Peyer's patch (tissue), 4 donors: ENCODE results near the gene ESYT2. TPM values are rescaled to one million over a fixed set of nuclear protein-coding genes. Genes with fewer than 3 reads are reported as not detected.

Experiments used
- DNase-seq, 3 donors: peaks; one replicate each; pipeline ENCODE4 v3.0.0-alpha.2; 2017 to 2019
- H3K27ac ChIP-seq, 4 donors: fragments of 200-600 bp; sonication (generic); one replicate each; pipeline ENCODE4 v1.5.1; 2016 to 2019
- H3K27me3 ChIP-seq, 2 donors: fragments of 200-600 bp; sonication (generic); one replicate each; pipeline ENCODE4 v1.5.1; 2019
- H3K36me3 ChIP-seq, 3 donors: fragments of 200-600 bp; sonication (generic); one replicate each; pipeline ENCODE4 v1.5.1; 2016 to 2019
- H3K4me1 ChIP-seq, 4 donors: fragments of 200-600 bp; sonication (generic); one replicate each; pipeline ENCODE4 v1.5.1; 2016 to 2019
- H3K4me3 ChIP-seq, 4 donors: fragments of 200-600 bp; sonication (generic); 1 replicate in 3 of 4; 2 replicates in 1 of 4; pipeline ENCODE4 v1.5.1; 2016 to 2019; ENCODE audit warnings: mild to moderate bottlenecking in 1 of 4
- H3K9me3 ChIP-seq, 4 donors: fragments of 200-600 bp; sonication (generic); one replicate each; pipeline ENCODE4 v1.5.1; 2016 to 2019; ENCODE audit warnings: mild to moderate bottlenecking in 1 of 4
- CTCF ChIP-seq, 6 experiments: fragments of 450-650 bp in 4 of 6; fragments of 200-600 bp in 2 of 6; sonication (generic) in 1 of 6; IDR thresholded peaks; one replicate each; pipeline ENCODE4 v1.5.1; 2017 to 2019; ENCODE audit warnings: antibody characterized with exemption in 6 of 6, mild to moderate bottlenecking in 3 of 6, moderate library complexity in 1 of 6
- POLR2A ChIP-seq, 2 donors: fragments of 450-650 bp; IDR thresholded peaks; one replicate each; pipeline ENCODE4 v1.5.1; 2017; ENCODE audit warnings: antibody characterized with exemption in 2 of 2, mild to moderate bottlenecking in 2 of 2, moderate library complexity in 2 of 2
- total RNA-seq, 4 donors: library from RNA; depleted of rRNA; stranded (reverse); fragments of >200 nt; gene quantifications; one replicate each; pipeline ENCODE4 v1.1.0, GENCODE V29; 2016

ESYT2 gene
- total RNA-seq, 4 donors from 2014 or later, result 53.6 to 137 (median 71.0) TPM

- H3K27ac ChIP-seq, result no peak overlapping the region
- H3K4me1 ChIP-seq, result no peaks in the 10 kb centered on the region
- no peaks in the 10 kb centered on the region for H3K27me3 ChIP-seq
- no peaks in the 10 kb centered on the region for H3K9me3 ChIP-seq
- peaks cover 0 to 97% (median 0%) of the 10 kb centered on the region in 3 donors for H3K36me3 ChIP-seq
- TF ChIP-seq CTCF (IDR thresholded peaks at IDR 0.05) (no peak), POLR2A (IDR thresholded peaks at IDR 0.05) (no peak)
- H3K4me3 ChIP-seq, result no peak overlapping the region
- no peak for DNase-seq
Observed at GRCh38 chr7:158744070-158744469, 85.2 kb downstream of the ESYT2 start.

- Histone ChIP-seq H3K27ac (no peak overlapping the region), H3K4me1 (no peaks in the 10 kb centered on the region), H3K4me3 (no peak overlapping the region), H3K36me3 (peaks cover 0 to 97% (median 0%) of the 10 kb centered on the region in 3 donors), H3K27me3 (no peaks in the 10 kb centered on the region), H3K9me3 (no peaks in the 10 kb centered on the region)
- TF ChIP-seq POLR2A (IDR thresholded peaks at IDR 0.05) (no peak), CTCF (IDR thresholded peaks at IDR 0.05) (no peak)
- no peak for DNase-seq
Observed at GRCh38 chr7:158743219-158743618, 86.1 kb downstream of the ESYT2 start.

GRCh38 chr7:158742065-158742821, 87.1 kb downstream of the ESYT2 start:
- no peak for TF ChIP-seq POLR2A (IDR thresholded peaks at IDR 0.05)
- Histone ChIP-seq H3K27me3 (no peaks in the 10 kb centered on the region), H3K9me3 (no peaks in the 10 kb centered on the region), H3K36me3 (peaks cover 0 to 97% (median 0%) of the 10 kb centered on the region in 3 donors), H3K4me1 (no peaks in the 10 kb centered on the region), H3K27ac (no peak overlapping the region), H3K4me3 (no peak overlapping the region)
- no peak for DNase-seq

- H3K4me1 ChIP-seq, result no peaks in the 10 kb centered on the region
- no peak for TF ChIP-seq POLR2A (IDR thresholded peaks at IDR 0.05)
- TF ChIP-seq CTCF (IDR thresholded peaks at IDR 0.05), result no peak
- DNase-seq, result peak in 1 of 3 donors; percentile 35
- no peaks in the 10 kb centered on the region for H3K9me3 ChIP-seq
- peak overlapping the region in 1 of 4 donors; percentile 49 for H3K27ac ChIP-seq
- peaks cover 0 to 95% (median 0%) of the 10 kb centered on the region in 3 donors for H3K36me3 ChIP-seq
- H3K27me3 ChIP-seq, result no peaks in the 10 kb centered on the region
- H3K4me3 ChIP-seq, result no peak overlapping the region
Observed at GRCh38 chr7:158741294-158741666, 88.0 kb downstream of the ESYT2 start.

DNA sequence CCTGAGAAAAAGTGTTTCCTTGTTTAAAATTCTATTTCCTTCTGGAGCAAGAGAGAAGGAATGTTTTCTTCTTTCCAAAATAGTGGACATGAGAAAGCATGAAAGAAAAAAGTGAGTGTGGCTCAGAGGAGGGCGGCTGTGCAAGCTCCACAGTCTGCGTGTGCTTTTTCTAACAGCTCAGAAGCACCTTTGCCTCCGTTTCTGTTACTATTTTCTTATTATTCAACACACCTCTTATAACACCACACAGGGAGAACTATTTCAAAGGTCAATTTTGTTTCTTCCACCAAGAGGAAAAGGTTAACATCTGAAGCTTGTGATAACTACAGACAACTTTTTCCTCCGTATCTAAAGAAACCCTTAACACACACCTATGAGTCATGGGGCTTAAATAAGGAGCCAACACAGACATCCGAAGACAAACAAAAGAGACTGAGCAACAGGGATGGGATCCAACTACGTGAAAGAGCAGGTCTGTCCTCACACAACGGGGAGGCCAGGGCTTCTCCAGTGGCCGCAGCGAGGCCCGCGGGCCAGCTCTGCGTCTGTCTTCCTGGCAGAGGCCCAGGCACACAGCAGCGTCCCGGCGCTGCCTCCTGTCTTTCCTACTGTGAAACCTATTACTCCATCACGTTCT, 88.5 kb downstream of the ESYT2 start:
- TF ChIP-seq POLR2A (IDR thresholded peaks at IDR 0.05) (no peak), CTCF (IDR thresholded peaks at IDR 0.05) (no peak)
- Histone ChIP-seq H3K9me3 (no peaks in the 10 kb centered on the region), H3K4me1 (no peaks in the 10 kb centered on the region), H3K27me3 (no peaks in the 10 kb centered on the region), H3K4me3 (no peak overlapping the region), H3K36me3 (peaks cover 0 to 95% (median 0%) of the 10 kb centered on the region in 3 donors), H3K27ac (peak overlapping the region in 1 of 4 donors; percentile 49)
- DNase-seq, result no peak

GRCh38 chr7:158740013-158740656, 89.2 kb downstream of the ESYT2 start:
- no peaks in the 10 kb centered on the region for H3K9me3 ChIP-seq
- H3K36me3 ChIP-seq, result peaks cover 0 to 96% (median 0%) of the 10 kb centered on the region in 3 donors
- no peak overlapping the region for H3K4me3 ChIP-seq
- no peak for DNase-seq
- TF ChIP-seq CTCF (IDR thresholded peaks at IDR 0.05), result no peak
- no peak for TF ChIP-seq POLR2A (IDR thresholded peaks at IDR 0.05)
- H3K4me1 ChIP-seq, result no peaks in the 10 kb centered on the region
- peak overlapping the region in 1 of 4 donors; percentile 49 for H3K27ac ChIP-seq
- no peaks in the 10 kb centered on the region for H3K27me3 ChIP-seq
